Occipital lobe (tissue), 2 donors: ENCODE results near the gene CD248. TPM values are rescaled to one million over a fixed set of nuclear protein-coding genes. Genes with fewer than 3 reads are reported as not detected.
"Not testable (repeated sequence)": the region's sequence is repeated elsewhere in the genome, so short reads cannot be mapped to it uniquely, and the experiment has no call there.

Source experiments
- DNase-seq: peaks from one replicate; lab custom pipeline; 2025; lab: John Stamatoyannopoulos, UW
- total RNA-seq: library from RNA; depleted of rRNA; stranded (reverse); fragments of >200 nt; gene quantifications from one replicate; pipeline ENCODE4 v1.2.3, GENCODE V29; 2014

The CD248 gene
- 1.1 TPM for total RNA-seq

DNA sequence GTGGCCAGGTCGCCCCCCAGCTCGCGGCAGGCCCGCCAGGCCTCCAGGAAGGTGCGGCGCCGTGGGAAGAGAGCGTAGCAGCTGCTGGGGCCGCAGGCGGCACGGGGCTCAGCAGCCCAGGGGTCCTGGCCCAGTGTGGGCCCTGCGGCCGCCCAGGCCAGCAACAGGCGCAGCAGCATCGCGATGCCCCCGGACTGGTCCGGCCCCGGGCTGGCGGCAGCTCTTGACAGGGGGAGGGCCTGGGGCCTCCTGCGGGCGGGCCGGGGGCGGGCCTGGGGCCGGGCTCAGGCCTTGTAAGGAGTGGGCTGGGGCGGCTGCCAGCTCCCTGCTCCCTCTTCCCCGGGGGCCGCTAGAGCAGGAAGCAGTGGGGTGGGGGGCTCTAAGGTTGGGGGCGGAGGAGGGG is at the start of gene CD248:
Gene CD248, minus strand, starts transcription at position 196 of the 403 bp plus-strand sequence. Its CDS starts 17 bp downstream, at position 179.
- no peak for DNase-seq

DNA sequence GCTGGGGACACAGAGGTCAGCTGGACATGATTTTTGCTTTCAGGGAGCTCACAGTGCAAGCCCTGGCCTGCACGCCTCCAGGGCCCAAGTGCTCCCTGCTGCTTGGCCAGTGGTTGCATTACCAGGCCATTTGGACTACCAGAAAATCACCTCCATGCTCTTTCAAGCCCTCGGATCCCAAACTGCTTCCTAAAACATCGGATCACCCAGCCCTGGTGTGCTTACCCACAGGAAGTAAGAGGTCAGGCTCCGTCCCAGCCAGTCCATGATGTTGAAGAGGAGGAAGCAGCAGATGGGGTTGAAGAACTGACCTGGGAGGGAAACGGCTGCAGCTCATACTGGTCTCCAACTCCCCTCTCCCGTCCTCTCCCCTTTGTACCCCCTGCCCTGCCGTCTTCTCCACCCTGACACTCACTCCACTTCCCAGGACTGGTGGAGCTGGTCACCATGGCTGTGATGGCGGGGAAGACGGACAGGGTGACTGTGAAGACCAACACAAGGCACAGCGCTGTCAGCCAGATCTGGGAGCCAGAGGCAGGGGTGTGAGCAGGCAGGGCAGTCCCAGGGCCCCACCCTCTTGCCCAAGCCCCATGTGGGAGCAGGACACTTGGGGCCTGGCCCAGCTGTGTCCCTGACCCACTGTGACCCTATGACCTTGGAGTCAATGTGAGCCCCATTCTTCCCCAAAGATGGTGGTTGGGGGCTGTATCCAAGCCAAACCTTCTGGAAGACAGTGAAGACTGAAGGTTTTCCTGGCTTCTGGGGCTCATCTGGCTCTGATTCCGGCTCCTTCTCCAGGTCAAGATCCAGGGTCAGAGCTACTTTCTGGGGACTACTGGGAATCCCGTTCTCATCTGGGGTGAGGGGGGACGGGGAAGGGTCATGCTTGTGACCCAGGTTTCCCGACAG is 49.1 kb upstream of the CD248 start:
- DNase-seq = no peak

DNA sequence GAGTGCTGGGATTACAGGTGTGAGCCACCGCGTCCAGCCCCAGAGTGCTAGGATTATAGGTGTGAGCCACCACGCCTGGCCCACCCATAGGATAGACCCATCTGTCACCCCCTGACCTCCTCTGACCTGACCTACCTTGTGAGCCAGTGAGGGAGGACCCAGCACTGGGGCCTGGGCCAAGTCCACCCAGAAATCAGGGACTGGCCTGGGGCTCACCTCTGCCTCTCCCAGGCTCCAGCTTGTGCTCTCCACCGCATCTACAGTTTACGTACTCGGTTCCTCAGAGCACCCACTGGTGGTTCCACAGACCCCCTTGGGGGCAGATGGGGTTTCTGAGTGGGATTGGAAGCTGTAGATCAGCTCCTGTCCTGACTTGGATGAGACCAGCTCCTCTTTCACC is 48.3 kb upstream of the CD248 start:
- DNase-seq = no peak

GRCh38 chr11:66363805-66364535 is 47.1 kb upstream of the CD248 start:
- no peak for DNase-seq

GRCh38 chr11:66363187-66363601 is 46.4 kb upstream of the CD248 start:
- DNase-seq = no peak

GRCh38 chr11:66362481-66363147 is 45.8 kb upstream of the CD248 start:
- no peak for DNase-seq

GRCh38 chr11:66361502-66361941 is 44.7 kb upstream of the CD248 start:
- no peak for DNase-seq

- DNase-seq = no peak
Measured at GRCh38 chr11:66360406-66361073, 43.7 kb upstream of the CD248 start.

DNA sequence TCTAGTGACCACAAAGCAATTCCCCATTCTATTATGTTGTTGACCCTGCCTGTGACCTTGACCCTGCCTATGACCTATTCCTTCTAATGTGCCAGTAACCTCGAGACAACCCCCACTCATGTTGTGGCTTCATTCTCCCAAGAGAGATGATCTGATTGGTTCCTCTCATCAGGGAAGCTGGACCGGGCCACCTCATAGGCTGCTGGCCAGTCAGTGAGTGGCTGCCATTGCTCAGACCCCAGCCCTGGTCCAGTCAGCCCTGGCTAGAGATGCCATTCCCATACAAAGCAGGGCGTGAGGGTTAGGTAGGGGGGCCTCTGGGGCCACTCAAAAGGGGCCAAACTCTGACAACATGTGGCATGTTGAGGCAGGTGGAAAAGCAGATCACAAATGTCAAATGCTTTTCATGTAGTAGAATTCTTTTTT is 42.8 kb upstream of the CD248 start:
- no peak for DNase-seq

DNA sequence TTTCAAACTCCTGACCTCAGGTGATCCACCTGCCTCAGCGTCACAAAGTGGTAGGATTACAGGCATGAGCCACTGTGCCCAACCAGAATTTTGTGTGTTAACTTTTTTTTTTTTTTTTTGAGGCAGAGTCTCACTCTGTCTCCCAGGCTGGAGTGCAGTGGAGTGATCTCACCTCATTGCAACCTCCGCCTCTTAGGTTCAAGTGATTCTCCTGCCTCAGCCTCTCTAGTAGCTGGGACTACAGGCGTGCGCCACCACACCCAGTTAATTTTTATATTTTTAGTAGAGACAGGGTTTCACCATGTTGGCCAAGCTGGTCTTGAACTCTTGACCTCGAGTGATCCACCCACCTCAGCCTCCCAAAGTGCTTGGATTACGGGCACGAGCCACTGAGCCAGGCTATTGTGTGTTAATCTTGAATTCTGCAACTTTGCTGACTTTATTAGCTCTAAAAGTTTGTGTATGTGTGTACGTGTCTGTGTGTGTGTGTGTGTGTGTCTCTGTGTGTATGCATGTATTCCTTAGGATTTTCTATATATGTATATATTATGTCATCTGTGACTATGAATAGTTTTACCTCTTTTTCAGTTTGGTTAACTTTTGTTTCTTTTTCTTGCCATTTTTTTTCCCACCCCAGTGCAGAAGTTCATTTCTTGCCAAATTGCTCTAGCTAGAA is 33.9 kb upstream of the CD248 start:
- DNase-seq = not testable (repeated sequence)

GRCh38 chr11:66349084-66349386 is 32.2 kb upstream of the CD248 start:
- no peak for DNase-seq

GRCh38 chr11:66347425-66348276 is 30.8 kb upstream of the CD248 start, which contains the start of gene B4GAT1:
Gene B4GAT1, minus strand, starts transcription at chr11:66347629. Its CDS starts 84 bp downstream, at chr11:66347545.
- DNase-seq = peak; percentile 83

GRCh38 chr11:66346476-66347424 is 29.9 kb upstream of the CD248 start:
- DNase-seq = no peak

DNA sequence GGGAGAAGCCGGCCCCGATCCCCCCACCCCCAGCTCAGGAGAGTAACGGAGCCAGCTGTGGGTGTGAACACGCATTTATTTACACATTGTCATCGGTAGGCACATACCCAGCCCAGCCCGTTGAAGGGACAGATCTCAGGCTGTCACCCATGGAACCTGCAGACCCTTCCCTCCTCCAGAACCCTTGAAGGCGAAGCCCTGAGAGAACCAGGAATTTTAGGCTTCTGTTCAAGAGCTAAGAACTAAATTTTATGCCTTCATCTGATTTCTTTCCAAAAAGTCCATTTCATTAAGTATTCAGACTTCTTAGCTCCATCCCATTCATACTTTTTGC is 28.4 kb upstream of the CD248 start:
- DNase-seq = no peak

DNA sequence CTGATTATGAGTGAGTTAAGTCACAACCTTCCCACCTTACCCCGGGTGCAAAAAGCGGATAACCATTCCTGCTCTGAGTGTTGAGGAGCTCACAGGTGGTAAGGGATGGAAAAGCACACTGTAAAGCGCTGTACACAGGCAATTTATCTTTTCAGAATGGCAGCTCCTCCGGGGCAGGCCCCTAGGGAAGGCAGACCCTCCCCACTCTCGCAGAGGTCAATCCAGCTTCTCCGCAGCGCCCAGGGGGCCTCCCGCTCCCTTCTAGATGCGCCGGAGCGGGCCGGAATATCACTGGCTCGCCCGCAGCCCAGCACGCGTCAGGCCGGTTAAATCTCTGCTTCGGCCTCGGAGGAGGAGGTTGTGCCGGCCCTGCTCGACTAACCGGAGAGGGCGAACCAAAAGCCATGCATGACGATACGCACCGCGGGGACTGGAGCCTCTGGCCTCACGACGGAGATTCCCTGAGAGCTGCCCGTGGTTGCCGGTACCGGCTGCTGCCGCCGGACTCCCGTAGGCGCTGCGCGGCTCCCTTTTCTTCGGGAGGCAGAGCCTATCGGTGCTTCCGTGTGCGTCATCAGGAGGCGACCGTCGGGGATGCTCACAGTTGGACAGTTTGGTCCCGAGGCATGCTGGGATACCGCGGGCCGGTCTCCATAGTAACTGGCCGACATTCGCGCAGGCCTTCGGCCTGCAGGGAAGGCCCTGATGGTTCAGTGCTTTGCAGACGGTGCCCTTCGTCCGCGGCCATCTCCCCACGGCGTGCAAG is 27.9 kb upstream of the CD248 start, which contains the start of gene BRMS1:
Gene BRMS1, minus strand, starts transcription at position 555 of the 766 bp plus-strand sequence. CDS start 2,870 bp downstream, outside the sequence.
- DNase-seq = peak; percentile 95

- no peak for DNase-seq
Measured at GRCh38 chr11:66343176-66343575, 26.3 kb upstream of the CD248 start.

GRCh38 chr11:66341502-66342126 is 24.8 kb upstream of the CD248 start:
- DNase-seq = no peak
